Measurements from ENCODE around the gene LRRC2. TPM values are rescaled to one million over a fixed set of nuclear protein-coding genes. Genes with fewer than 3 reads are reported as not detected.

LRRC2 gene
- total RNA-seq, 4 donors from 2014 or later: 0.59 to 1.5 (median 0.60) TPM; not detected in 1

- no peaks in the 10 kb centered on the region for H3K4me1 ChIP-seq
- no peak overlapping the region for H3K4me3 ChIP-seq
- peaks cover 0 to 3% of the 10 kb centered on the region in 2 donors for H3K27me3 ChIP-seq
- no peaks in the 10 kb centered on the region for H3K36me3 ChIP-seq
- TF ChIP-seq EP300 (IDR thresholded peaks at IDR 0.05) (no peak), POLR2A (IDR thresholded peaks at IDR 0.05) (no peak)
- TF ChIP-seq, protein P1, sequence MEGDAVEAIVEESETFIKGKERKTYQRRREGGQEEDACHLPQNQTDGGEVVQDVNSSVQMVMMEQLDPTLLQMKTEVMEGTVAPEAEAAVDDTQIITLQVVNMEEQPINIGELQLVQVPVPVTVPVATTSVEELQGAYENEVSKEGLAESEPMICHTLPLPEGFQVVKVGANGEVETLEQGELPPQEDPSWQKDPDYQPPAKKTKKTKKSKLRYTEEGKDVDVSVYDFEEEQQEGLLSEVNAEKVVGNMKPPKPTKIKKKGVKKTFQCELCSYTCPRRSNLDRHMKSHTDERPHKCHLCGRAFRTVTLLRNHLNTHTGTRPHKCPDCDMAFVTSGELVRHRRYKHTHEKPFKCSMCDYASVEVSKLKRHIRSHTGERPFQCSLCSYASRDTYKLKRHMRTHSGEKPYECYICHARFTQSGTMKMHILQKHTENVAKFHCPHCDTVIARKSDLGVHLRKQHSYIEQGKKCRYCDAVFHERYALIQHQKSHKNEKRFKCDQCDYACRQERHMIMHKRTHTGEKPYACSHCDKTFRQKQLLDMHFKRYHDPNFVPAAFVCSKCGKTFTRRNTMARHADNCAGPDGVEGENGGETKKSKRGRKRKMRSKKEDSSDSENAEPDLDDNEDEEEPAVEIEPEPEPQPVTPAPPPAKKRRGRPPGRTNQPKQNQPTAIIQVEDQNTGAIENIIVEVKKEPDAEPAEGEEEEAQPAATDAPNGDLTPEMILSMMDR (IDR thresholded peaks at IDR 0.05): no peak
- DNase-seq (ENCODE audit: low spot score in 2 of 2): no peak
- H3K9me3 ChIP-seq: no peaks in the 10 kb centered on the region
- no peak overlapping the region for H3K27ac ChIP-seq
- 63 to 83% methylated on average over 4 of the region's 4 CpGs for WGBS, 2 donors
Observed at GRCh38 chr3:46509661-46510187, 56.4 kb downstream of the LRRC2 start.

GRCh38 chr3:46508850-46509591 is 57.1 kb downstream of the LRRC2 start:
- no peak overlapping the region for H3K27ac ChIP-seq
- TF ChIP-seq POLR2A (IDR thresholded peaks at IDR 0.05) (no peak), EP300 (IDR thresholded peaks at IDR 0.05) (no peak)
- TF ChIP-seq, protein P1 (IDR thresholded peaks at IDR 0.05): no peak

DNA sequence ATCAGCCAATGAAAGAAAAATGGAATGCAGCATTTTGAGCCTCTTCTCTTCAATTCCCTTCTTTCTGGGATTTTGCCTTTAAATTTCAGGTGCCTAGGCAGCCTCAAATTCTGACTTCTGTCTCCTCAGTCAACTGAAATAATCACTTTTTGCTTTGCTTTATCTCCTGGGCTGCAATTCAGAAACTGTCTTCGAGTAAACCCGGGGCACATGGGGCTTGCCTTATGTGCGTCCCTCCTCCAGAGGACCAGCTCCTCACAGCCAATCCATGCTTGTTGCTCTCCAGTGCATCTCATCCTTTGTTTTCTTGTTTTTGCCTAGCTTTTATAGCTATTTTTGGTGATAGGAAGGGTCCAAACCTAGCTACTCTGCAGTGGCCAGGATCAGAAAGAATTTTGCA is 59.6 kb downstream of the LRRC2 start:
- Histone ChIP-seq H3K27me3 (peaks cover 0 to 3% of the 10 kb centered on the region in 2 donors), H3K9me3 (no peaks in the 10 kb centered on the region), H3K4me3 (no peak overlapping the region), H3K4me1 (no peaks in the 10 kb centered on the region), H3K27ac (no peak overlapping the region), H3K36me3 (no peaks in the 10 kb centered on the region)
- TF ChIP-seq POLR2A (IDR thresholded peaks at IDR 0.05): no peak
- TF ChIP-seq EP300 (IDR thresholded peaks at IDR 0.05): no peak
- TF ChIP-seq, protein P1 (IDR thresholded peaks at IDR 0.05): no peak
- 75 to 76% methylated on average over 3 of the region's 3 CpGs for WGBS, 2 donors
- DNase-seq (ENCODE audit: low spot score in 2 of 2): no peak

More at GRCh38 chr3:46508850-46509591, 57.1 kb downstream of the LRRC2 start:
- no peaks in the 10 kb centered on the region for H3K9me3 ChIP-seq
- H3K27me3 ChIP-seq: peaks cover 0 to 3% of the 10 kb centered on the region in 2 donors
- WGBS, 2 donors: 89 to 90% methylated on average over 4 of the region's 4 CpGs
- no peaks in the 10 kb centered on the region for H3K4me1 ChIP-seq
- DNase-seq (ENCODE audit: low spot score in 2 of 2): no peak
- no peak overlapping the region for H3K4me3 ChIP-seq
- no peaks in the 10 kb centered on the region for H3K36me3 ChIP-seq

GRCh38 chr3:46505953-46506352 is 60.1 kb downstream of the LRRC2 start:
- DNase-seq (ENCODE audit: low spot score in 2 of 2): no peak
- H3K4me3 ChIP-seq: no peak overlapping the region
- H3K9me3 ChIP-seq: no peaks in the 10 kb centered on the region
- H3K4me1 ChIP-seq: no peaks in the 10 kb centered on the region
- TF ChIP-seq, protein P1 (IDR thresholded peaks at IDR 0.05): no peak
- TF ChIP-seq POLR2A (IDR thresholded peaks at IDR 0.05) (no peak), EP300 (IDR thresholded peaks at IDR 0.05) (no peak)
- WGBS, 2 donors: 77 to 81% methylated on average over 10 of the region's 10 CpGs
- H3K27me3 ChIP-seq: peaks cover 0 to 3% of the 10 kb centered on the region in 2 donors
- H3K36me3 ChIP-seq: no peaks in the 10 kb centered on the region
- H3K27ac ChIP-seq: no peak overlapping the region

- Histone ChIP-seq H3K4me1 (no peaks in the 10 kb centered on the region), H3K27me3 (peaks cover 0 to 3% of the 10 kb centered on the region in 2 donors), H3K9me3 (no peaks in the 10 kb centered on the region), H3K4me3 (no peak overlapping the region), H3K36me3 (no peaks in the 10 kb centered on the region), H3K27ac (no peak overlapping the region)
- no peak for DNase-seq (ENCODE audit: low spot score in 2 of 2)
- WGBS, 2 donors: 75 to 78% methylated on average over 5 of the region's 5 CpGs
- TF ChIP-seq POLR2A (IDR thresholded peaks at IDR 0.05) (no peak), EP300 (IDR thresholded peaks at IDR 0.05) (no peak)
- TF ChIP-seq, protein P1 (IDR thresholded peaks at IDR 0.05): no peak
Observed at GRCh38 chr3:46504789-46505188, 61.3 kb downstream of the LRRC2 start.

Data from tibial nerve (tissue), 4 donors.